CD4-positive, alpha-beta T cell treated with Interleukin-21 for 1 hour (primary cell): Measurements from ENCODE around the gene TPK1.
"Not testable (repeated sequence)": the region's sequence is repeated elsewhere in the genome, so short reads cannot be mapped to it uniquely, and the experiment has no call there.

Experiments
- DNase-seq: peaks from one replicate; pipeline ENCODE4 v3.0.0-alpha.2; 2020

The TPK1 gene

GRCh38 chr7:144454256-144455039 lies 381.4 kb downstream of the TPK1 start:
- no peak for DNase-seq

- no peak for DNase-seq
Observed at GRCh38 chr7:144452064-144452463, 383.8 kb downstream of the TPK1 start.

GRCh38 chr7:144445590-144445989 lies 390.3 kb downstream of the TPK1 start:
- no peak for DNase-seq

GRCh38 chr7:144439717-144440205 lies 396.1 kb downstream of the TPK1 start:
- DNase-seq, result no peak

- DNase-seq, result no peak
Observed at GRCh38 chr7:144438759-144439158, 397.1 kb downstream of the TPK1 start.

GRCh38 chr7:144437370-144438191 lies 398.3 kb downstream of the TPK1 start:
- DNase-seq, result peak; percentile 53

GRCh38 chr7:144436500-144436899 lies 399.4 kb downstream of the TPK1 start:
- no peak for DNase-seq

GRCh38 chr7:144428431-144428830 lies 407.4 kb downstream of the TPK1 start:
- no peak for DNase-seq

- not testable (repeated sequence) for DNase-seq
Observed at GRCh38 chr7:144427539-144427938, 408.3 kb downstream of the TPK1 start.

- not testable (repeated sequence) for DNase-seq
Observed at GRCh38 chr7:144418931-144419330, 416.9 kb downstream of the TPK1 start.

- no peak for DNase-seq
Observed at GRCh38 chr7:144416341-144416740, 419.5 kb downstream of the TPK1 start.

- DNase-seq, result no peak
Observed at GRCh38 chr7:144415858-144416257, 420.0 kb downstream of the TPK1 start.

- DNase-seq, result no peak
Observed at GRCh38 chr7:144414815-144415214, 421.0 kb downstream of the TPK1 start.

GRCh38 chr7:144410441-144410840 lies 425.4 kb downstream of the TPK1 start:
- DNase-seq, result no peak

- DNase-seq, result no peak
Observed at GRCh38 chr7:144408121-144408520, 427.7 kb downstream of the TPK1 start.

GRCh38 chr7:144407266-144407931 lies 428.5 kb downstream of the TPK1 start:
- no peak for DNase-seq

GRCh38 chr7:144404946-144405345 lies 430.9 kb downstream of the TPK1 start:
- no peak for DNase-seq

- no peak for DNase-seq
Observed at GRCh38 chr7:144403649-144404061, 432.2 kb downstream of the TPK1 start, which contains the start of gene NOBOX. Gene NOBOX (minus strand): TSS chr7:144403693.

GRCh38 chr7:144403102-144403501 lies 432.8 kb downstream of the TPK1 start:
- DNase-seq, result no peak
